ENCODE measurements around the gene CNTNAP5.

The CNTNAP5 gene

DNA sequence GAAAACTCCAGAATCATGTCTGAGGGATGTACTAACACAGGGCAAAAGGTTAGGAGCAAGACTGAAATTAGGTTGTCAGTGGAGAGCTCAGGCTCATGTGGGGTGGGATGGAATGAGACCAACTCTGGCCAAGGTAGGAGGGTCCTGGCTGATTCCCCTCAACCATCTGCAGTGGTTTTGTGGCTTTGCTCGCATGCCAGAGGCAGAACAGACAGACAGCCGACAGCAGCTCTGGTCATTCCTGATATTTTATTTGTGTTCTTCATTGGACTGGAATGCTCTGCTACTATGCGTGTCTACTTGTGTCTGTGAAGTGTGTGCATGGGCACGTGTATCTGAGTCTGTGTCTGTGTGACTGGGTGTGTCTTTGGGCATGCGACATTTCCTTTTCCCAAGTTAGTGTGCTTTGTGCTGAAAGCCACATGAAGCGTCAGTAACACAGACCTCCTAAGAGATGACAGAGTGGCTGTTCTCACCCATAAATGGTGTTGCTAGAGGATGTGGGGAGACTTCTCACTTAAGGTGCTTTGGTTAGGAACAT is 239.5 kb downstream of the CNTNAP5 start:
- no peak for DNase-seq (ENCODE audit: low read depth, low spot score)

DNA sequence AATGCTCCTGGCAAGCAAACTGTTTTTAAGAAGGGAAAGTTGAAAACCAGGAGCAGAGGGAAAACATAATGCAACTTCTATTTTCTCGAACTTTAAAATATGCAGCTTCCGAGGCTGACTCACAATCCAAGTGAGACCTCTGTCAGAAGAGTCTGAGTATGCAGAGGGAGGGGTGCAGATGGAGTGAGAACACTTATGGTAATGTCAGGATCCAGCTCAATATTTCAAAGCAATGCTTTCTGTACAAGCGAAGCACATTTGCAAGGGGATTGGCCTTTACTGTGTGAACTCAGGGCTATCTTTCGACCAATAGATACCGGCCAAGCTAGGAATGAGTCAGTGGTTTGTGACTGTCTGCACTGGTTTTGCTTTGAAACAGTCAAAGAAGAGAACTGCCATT is 242.7 kb downstream of the CNTNAP5 start:
- no peak for DNase-seq (ENCODE audit: low read depth, low spot score)

DNA sequence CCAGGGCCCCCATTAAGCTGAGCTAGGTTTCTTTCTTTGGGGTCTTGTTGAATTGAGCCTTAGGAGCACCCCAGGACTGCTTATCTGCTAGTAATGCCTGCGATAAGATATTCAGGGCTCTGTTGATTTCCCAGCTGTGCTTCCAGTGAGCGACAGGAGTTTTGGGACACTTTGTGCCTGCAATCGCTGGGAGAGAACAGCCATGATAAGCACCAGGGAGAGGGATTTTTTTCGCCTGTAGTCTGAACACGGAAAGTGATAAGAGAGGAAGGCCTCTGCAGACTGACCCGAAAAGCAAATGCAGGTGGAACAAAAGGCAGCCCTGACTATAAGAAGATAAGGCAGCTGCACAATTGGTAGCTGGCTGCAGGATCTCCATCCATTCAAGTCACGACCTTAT is 244.3 kb downstream of the CNTNAP5 start:
- DNase-seq (ENCODE audit: low read depth, low spot score), result no peak

DNA sequence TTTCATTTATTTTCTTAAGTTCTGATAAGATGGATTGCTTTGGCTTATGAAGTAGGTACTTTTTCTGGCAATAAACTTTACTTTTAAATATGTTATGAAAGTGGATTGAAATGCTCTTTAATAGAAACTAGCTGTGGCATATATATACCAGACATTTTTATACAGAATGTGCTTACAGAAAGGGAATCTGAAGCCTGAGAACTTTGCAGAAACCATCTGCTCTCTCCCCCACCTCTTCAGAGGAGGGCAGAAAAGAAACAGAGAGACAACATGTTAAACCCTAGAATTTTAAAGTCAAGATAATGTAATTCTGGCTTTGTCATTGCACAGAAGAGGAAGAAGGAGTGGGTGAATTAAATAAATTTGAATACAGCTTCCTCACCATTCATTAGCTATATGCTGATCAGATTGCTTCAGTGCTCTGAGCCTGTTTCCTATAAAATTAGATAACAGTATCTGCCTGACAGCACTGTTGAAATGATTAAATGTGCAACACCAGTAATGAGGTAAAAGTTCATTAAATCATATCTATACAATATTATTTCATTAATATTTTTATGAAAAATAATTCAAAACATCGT is 247.3 kb downstream of the CNTNAP5 start:
- DNase-seq (ENCODE audit: low read depth, low spot score), result no peak

DNA sequence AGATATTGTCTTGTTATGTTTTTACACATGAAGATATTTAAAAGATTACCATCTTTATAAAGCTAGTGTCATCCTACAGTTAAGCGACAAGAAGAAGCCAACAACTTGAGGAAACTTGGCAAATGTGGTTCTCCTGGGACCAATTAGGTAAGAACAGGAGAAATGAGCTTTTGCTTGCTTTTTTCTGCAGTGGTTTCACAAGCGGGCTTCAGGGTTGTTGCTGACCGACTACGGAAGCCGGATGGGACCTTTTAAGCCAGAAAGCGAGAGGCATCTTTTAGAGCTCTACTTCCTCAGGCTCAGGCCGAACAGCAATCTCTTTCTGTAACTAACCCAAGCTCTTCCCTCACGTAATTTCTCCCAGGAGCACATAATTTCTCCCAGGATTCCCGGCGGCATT is 256.5 kb downstream of the CNTNAP5 start:
- DNase-seq (ENCODE audit: low read depth, low spot score), result no peak

DNA sequence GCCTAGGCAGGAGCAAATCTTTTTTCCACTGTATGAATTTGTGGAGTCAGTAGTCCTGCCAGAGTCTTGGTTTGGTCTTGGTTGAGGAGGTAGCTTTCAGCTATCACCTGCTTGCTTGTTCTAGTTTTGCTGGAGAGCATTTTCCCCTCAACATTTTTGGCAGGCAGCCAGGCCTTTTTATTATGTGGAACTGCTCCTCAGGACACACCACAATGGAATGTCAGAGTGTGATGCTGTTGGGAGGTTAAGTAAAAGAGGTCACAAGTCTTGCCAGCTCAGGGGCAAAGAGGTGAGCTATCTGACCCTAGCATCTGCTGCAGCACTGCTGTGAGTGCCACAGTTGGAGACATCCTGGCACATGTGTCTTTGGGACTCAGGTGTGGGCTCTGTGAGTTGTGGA is 258.0 kb downstream of the CNTNAP5 start:
- no peak for DNase-seq (ENCODE audit: low read depth, low spot score)

DNA sequence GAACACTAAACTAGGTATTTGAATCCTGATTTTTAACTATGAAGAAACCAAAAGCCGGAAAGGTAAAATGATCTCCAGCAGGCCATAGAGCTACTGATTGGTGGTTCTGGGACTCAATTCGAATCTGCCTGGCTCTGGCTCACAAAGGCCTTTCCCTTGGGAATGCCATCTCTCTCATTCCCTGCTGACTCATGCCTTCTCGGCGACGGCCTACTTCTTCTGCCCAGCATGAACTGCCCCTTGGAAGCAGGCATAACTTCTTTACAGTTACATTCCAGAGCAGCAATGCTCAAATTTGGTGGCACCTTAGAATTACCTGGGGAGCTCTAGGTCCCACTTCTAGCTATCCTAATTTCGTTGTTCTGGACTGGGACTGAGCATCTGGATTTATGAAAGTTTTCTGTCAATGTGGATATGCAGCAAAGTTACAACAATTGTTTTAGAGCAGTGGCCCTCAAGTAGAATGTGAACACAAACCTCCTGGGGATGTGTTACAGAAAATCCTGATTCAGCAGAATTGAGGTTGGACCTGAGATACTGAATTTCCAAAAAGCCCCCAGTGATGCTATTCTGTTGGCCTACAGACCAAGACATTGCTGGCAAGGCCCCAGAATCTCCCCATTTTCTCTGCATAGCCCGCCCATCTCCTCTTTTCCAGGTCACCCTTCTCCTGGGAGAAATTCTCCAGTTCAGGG is 261.1 kb downstream of the CNTNAP5 start:
- DNase-seq (ENCODE audit: low read depth, low spot score), result no peak

DNA sequence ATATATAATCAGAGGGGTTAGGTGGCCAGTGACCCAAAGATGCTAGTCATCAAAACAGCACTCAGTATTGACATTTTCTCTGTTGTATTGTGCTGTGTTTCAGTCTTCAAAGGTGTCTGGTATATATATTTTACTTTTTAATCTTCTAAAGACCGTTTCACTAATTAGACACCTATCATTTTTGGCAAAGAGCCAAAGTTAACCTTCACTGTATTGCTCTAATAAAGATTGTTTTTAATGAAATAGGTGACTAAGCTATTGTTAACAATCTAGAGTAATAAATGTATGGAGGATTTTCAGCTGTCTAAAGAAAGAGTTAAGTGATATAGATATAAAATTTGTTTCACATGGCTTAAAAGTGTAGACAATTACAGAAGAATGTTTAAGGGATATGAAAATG is 264.0 kb downstream of the CNTNAP5 start:
- DNase-seq (ENCODE audit: low read depth, low spot score), result no peak

DNA sequence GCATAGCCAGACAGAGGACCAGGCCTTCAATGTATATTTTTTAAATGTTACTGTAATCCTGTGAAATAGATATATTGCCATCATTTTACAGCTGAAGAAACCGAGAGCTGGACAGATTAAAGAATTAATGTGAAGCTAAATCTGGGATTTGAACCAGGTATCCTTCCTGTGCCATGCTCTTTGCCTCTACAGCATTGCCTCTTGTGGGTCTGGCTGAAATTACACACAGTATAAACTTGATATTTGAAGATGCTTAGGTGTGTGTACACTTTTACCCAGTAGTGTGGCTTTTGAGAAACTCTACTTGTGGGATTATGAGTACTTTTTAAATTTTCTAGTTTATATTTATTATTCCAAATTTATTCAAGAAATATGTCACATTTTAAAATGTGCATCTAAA is 264.5 kb downstream of the CNTNAP5 start:
- no peak for DNase-seq (ENCODE audit: low read depth, low spot score)

DNA sequence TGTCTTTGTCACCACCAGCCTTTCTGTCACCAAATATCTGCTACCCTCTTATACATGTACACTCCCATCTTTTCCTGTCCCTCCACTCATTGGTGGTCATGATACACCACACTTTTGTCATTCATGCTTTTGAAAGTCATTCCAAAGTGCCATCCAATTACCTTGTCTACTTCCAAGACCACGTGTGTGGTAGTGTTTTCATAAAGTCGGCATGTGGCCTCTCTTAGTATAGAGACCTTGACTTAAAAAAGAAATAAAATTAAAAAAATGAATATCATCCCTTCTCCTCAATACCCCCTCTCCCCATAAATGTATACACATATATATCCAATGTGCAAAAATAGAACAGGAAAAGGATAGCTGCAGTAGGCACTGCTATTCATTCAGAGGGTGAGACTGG is 271.4 kb downstream of the CNTNAP5 start:
- DNase-seq (ENCODE audit: low read depth, low spot score), result no peak

DNA sequence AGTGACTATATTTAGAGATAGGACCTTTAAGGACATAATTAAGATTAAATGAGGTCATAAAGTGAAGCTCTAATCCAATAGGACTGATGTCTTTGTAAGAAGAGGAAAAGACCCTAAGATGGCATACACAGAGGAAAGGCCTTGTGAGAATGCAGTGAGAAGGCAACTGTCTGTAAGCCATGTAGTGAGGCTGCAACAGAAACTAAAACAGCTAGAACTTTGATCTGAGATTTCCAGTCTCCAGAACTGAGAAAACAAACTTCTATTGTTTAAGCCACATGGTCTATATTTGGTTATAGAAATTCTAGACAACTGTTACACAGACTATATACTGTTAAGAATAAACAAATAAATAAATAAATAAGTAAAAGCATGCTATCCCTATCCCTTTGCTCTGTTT is 276.8 kb downstream of the CNTNAP5 start:
- no peak for DNase-seq (ENCODE audit: low read depth, low spot score)

DNA sequence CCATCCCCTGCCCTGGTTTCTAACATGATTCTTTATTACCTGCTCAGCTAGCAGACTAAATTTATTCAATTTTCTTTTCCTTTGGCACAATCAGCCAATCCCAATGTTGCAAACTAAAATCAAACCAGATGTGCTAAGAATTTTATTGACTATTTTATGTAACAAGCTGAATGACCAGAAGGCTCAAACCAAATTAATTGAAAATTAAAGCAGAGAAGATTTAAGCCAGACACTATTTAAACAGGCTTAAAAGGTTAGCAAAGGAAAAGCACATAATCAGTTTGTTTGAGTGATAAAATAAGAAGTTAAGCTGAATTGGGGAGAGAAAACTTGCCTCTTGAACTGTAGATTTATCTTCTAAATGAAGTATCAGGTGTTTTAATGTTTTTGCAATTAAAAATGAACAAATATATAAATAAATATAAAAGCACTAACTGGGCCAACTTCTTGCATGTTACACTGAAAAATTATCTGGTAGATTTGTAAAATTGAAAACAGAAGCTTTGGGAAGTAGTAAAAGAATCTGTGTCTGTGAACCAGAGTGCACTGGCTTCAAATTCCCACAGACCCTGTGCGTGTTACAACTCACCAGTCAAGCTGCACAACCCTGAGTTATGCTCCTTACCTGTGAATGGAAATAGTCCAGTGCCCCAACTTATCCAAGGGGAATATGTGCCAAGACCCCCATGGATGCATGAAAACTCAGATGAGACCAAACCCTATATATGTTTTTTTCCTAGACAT is 283.4 kb downstream of the CNTNAP5 start:
- DNase-seq (ENCODE audit: low read depth, low spot score), result no peak

DNA sequence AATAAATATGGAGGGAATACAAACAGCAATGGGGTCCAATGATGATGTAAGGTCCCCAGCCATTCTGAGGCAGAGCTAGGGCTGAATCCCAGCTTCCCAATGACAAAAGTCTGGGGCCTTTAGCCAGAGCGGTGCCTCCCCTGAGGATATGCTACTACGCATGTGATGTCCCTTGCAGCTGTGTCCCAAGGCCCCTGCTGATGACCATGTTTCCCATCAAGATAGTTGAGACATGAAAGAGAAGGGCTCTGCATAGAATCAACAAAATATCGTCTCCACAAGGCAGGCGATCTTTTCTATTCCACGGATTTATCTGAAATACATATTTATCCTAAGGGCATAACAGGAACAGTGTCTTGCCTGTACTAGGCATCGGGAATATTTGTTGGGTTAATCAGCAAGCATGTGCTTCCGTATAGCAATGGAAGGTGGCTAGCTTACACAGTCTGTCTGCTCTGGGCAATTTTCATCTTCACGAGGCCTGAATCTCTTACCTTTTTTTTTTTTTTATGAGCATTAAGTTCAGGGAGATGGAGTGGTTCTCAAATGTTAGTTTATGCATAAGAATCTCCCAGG is 284.6 kb downstream of the CNTNAP5 start:
- DNase-seq (ENCODE audit: low read depth, low spot score), result no peak

DNA sequence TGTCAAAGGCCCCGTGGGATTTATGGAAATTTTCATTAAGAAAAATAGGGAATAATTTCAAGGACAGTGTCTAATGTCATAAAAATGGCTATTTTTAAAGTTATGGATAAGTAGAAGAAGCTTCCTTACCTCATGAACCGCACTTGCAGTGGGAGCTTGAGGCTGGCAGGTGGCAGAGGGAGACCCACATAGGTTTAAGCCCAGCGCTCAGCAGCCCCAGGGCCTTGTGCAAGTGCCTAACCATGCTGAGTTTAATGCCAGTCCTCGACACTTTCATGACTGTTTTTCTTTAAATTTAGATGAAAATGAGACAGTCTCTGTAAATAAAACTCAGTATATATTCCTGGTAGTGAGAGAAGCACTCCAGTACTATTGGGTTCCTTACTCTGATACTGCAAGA is 285.6 kb downstream of the CNTNAP5 start:
- no peak for DNase-seq (ENCODE audit: low read depth, low spot score)

DNA sequence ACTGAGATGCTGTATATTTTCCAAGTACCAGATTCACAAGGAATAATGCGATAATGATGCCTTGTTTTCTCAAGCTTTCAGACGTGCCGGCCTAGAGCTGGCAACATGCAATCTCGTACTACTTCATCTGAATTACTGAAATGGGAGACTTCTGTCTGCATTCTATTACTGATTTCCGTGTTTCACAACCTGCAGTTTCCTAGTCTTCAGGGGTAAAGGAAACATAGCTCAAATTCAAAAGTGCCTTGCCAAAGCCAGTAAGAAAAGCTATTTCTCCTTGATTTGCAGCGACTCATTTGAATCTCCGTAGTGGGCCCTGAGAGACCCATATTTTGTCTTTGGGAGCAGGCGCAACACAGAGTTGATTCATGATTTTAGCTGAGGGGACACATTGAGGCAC is 289.0 kb downstream of the CNTNAP5 start:
- no peak for DNase-seq (ENCODE audit: low read depth, low spot score)

DNA sequence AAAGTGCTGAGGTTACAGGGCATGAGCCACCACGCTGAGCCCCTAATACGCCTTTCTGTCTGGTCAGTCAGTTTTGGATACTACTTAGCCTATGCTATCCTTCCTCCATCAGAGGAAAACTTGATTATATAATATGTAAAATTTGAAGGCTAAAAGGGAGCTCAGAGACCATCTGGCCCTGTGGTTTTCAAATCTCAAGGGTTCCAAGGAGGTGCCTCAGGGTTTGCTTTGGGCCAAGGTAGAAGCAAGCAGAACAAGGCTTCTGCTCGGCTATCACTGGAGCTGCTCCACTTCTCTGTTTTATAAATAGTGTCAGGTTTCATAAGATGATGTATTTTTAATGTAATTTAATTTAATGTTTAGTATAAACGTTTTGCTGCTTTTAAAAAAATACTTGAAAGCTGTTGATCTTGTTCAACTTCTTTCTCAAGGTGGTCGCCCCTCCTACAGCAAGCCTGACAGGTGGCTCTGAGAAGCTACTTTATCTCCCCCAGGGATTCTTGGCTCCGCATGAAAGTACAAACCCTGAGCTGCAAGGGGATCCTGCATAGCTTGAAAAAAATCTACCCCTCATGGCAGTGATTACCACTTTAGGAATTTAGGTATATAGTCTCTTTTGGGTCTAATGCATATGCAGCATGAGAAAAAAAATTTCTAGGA is 290.3 kb downstream of the CNTNAP5 start:
- no peak for DNase-seq (ENCODE audit: low read depth, low spot score)

DNA sequence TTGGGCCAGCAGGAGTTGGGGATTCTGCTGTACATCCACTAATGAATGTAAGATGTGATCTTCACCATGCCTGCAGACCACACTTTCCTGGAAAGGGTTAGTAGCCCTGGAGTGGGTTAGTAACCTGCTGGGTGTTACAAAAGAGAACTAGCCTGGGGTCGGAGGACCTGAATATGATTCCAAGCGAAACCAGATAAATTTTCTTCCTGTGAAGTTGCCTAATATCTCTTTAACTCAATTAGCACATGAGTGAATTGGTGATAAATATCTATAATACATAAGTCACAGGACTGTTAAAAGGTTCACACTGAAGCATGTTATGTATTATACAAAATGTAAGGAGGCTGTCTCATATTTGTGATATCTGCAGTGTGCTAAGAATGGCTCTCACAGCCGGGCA is 291.0 kb downstream of the CNTNAP5 start:
- DNase-seq (ENCODE audit: low read depth, low spot score), result no peak

DNA sequence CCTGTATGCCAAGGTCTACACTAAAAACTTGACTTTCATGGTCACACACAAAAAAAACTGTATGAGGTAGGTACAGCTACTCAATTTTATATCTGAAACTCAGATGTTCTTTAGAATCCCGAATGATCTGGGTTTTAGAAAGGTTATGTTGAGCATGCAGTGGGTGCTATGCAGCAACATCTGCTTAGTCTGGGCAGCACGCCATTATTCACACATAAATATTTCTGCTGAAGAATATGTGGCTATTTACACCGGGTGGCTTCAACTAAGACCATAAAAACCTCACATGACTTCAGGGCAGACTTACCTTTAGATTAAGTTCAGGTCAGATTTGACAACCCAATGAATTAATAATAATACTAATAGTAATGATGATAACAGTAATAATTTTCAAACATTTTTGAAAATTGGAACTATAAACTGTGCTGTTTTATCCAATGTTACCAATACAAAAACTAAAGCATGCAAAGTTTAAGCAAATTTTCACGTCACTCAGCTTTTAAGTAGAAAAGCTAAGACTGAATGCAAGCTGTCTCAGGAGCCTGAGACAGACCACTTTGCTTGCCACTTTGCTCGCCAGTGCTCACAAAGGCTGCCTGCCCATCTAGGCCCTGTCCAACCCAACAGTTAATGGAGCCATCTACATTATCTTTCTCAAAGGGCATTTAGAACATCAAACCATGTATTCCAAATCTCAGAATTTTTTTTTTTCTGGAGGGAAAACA is 292.0 kb downstream of the CNTNAP5 start:
- DNase-seq (ENCODE audit: low read depth, low spot score), result no peak

DNA sequence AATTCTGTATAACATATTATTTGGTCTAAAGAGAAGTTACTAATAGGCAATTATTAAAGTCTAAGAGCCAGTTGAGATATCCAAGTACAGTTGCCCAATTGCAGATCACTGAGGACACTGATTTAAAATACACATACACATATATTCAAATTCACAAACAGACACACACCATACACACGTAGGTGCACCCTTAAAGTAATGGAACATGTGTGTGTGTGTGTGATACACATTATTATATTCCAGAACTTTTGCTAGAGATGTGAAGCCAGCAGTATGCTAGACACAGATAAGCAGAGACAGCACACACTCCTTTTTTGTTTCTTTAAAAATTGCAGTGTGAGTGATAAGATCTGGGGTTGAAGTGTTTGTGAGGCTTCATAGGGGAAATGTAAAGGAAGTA is 292.5 kb downstream of the CNTNAP5 start:
- DNase-seq (ENCODE audit: low read depth, low spot score), result no peak

DNA sequence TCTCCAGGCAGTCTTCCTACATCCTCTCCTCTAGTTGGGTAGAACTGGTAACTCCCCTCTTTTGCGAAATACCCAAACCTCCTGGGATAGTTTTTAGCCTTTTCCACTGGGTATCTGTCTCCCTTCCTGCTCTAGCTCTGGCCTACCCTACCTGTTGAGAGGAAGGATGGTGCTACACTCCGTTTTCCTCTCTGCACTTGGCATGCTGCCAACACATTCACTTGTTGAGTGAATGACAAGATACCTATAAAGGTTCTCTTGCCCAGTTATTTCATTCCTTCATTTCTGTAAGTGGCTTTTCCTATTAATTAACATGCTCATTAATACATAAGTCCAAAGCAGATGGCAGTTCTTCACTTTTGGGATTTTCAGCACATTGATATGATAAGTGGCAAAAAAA is 293.8 kb downstream of the CNTNAP5 start:
- no peak for DNase-seq (ENCODE audit: low read depth, low spot score)

DNA sequence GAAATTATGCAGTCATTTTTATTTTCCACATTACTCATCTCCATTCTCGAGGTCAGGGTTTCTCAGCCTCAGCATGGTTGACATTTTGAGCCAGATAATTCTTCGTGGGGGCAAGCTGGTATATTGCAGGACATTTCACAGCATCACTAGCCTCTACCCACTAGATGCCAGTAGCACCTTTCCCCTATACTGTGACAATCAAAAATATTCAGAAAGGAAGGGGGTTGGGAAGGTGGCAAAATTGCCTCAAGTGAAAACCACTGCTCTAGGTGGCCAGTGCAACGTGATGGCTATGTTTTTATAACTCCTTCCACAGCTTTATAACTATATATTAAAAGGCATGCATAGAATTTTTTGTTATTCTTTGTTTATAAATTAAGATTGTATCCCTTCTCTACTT is 294.5 kb downstream of the CNTNAP5 start:
- no peak for DNase-seq (ENCODE audit: low read depth, low spot score)

Measured in brain pericyte (primary cell).